B cell (primary cell): Measurements from ENCODE around the gene WWTR1. TPM values are rescaled to one million over a fixed set of nuclear protein-coding genes. Genes with fewer than 3 reads are reported as not detected.

Experiments
- ATAC-seq: fragments of 200-7000 bp; cut with Tn5 transposase; one replicate; pipeline ENCODE4 v1.10.0; 2021; ENCODE audit warnings: low read depth, mild to moderate bottlenecking, moderate number of reproducible peaks, moderate library complexity
- CTCF ChIA-PET: fragments of 350-600 bp; sonication (Branson Sonifier 250); formaldehyde crosslinking; loops from one replicate; lab custom pipeline; 2021; ENCODE audit warnings: antibody characterized with exemption, inconsistent platforms; lab: Charles Lee
- POLR2A ChIA-PET: fragments of 350-600 bp; sonication (Branson Sonifier 250); formaldehyde crosslinking; loops from one replicate; lab custom pipeline; 2021; ENCODE audit warnings: antibody characterized with exemption; lab: Charles Lee
- DNase-seq: peaks from one replicate; pipeline ENCODE4 v3.0.0; 2013
- H2AFZ ChIP-seq: 2 replicates; pipeline ENCODE4 v1.6.1; 2012; ENCODE audit warnings: mild to moderate bottlenecking, low read depth, low read length; ENCODE audit not compliant: insufficient read depth, poor library complexity, severe bottlenecking
- H3K27ac ChIP-seq, 2 donors: 1 replicate in 1 of 2; 2 replicates in 1 of 2; pipeline ENCODE4 v1.5.1; 2012 to 2013; ENCODE audit warnings: low read length in 2 of 2, mild to moderate bottlenecking in 2 of 2, moderate library complexity in 1 of 2
- H3K27me3 ChIP-seq, 4 experiments: fragments of 200-600 bp in 1 of 4; sonication (generic) in 1 of 4; replicated peaks in 1 of 4; 1 replicate in 2 of 4; 2 replicates in 2 of 4; pipeline versions ENCODE4 v1.6.1 to v1.7.0; 2013 to 2016; ENCODE audit warnings: low read length in 3 of 4, mild to moderate bottlenecking in 2 of 4, mixed read lengths in 1 of 4, moderate library complexity in 1 of 4; ENCODE audit not compliant: insufficient read depth in 4 of 4, control insufficient read depth in 3 of 4; ENCODE audit errors: control extremely low read depth in 1 of 4
- H3K36me3 ChIP-seq, 2 experiments: replicated peaks in 1 of 2; 1 replicate in 1 of 2; 2 replicates in 1 of 2; pipeline versions ENCODE4 v1.6.1 to v1.7.1; 2013; ENCODE audit warnings: low read length in 1 of 2; ENCODE audit not compliant: insufficient read depth in 2 of 2, control insufficient read depth in 1 of 2; ENCODE audit errors: control extremely low read depth in 1 of 2, extremely low read depth in 1 of 2
- H3K4me1 ChIP-seq, 2 donors: fragments of 200-600 bp in 1 of 2; sonication (generic) in 1 of 2; 1 replicate in 1 of 2; 2 replicates in 1 of 2; pipeline versions ENCODE4 v1.5.1 to v1.6.1; 2013 to 2017; ENCODE audit warnings: low read length in 2 of 2; ENCODE audit not compliant: control insufficient read depth in 2 of 2, insufficient read depth in 2 of 2
- H3K4me2 ChIP-seq: replicated peaks from 2 replicates; pipeline ENCODE3; 2012; ENCODE audit warnings: mild to moderate bottlenecking, low read depth, low read length; ENCODE audit not compliant: poor library complexity, severe bottlenecking
- H3K4me3 ChIP-seq, 5 experiments: fragments of 200-600 bp in 1 of 5; sonication (generic) in 1 of 5; 1 replicate in 3 of 5; 2 replicates in 2 of 5; pipeline versions ENCODE4 v1.5.1 to v1.7.0; 2011 to 2016; ENCODE audit warnings: low read length in 4 of 5, mild to moderate bottlenecking in 4 of 5, low read depth in 2 of 5, control low read depth in 1 of 5, moderate library complexity in 1 of 5; ENCODE audit not compliant: insufficient read depth in 1 of 5; ENCODE audit errors: control extremely low read depth in 1 of 5, extremely low read depth in 1 of 5
- H3K79me2 ChIP-seq: fragments of 200-600 bp; sonication (generic); one replicate; pipeline ENCODE4 v1.6.0; 2016; ENCODE audit warnings: low read length; ENCODE audit not compliant: control insufficient read depth, insufficient read depth
- H3K9ac ChIP-seq: fragments of 200-600 bp; sonication (generic); 2 replicates; pipeline ENCODE4 v1.6.1; 2017; ENCODE audit warnings: mild to moderate bottlenecking, low read length, moderate library complexity
- H3K9me3 ChIP-seq, 3 donors: one replicate each; pipeline versions ENCODE4 v1.6.1 to v1.7.1; 2013; ENCODE audit warnings: low read length in 2 of 3; ENCODE audit not compliant: control insufficient read depth in 2 of 3, insufficient read depth in 1 of 3; ENCODE audit errors: control extremely low read depth in 1 of 3
- H4K20me1 ChIP-seq: 2 replicates; pipeline ENCODE4 v1.6.0; 2012; ENCODE audit warnings: mild to moderate bottlenecking, low read length; ENCODE audit not compliant: insufficient read depth, control insufficient read depth, poor library complexity, severe bottlenecking
- H3K27ac Mint-ChIP-seq: one replicate; pipeline ENCODE4 v1.8.0; 2021; ENCODE audit warnings: mixed read lengths
- H3K27me3 Mint-ChIP-seq: one replicate; pipeline ENCODE4 v1.8.0; 2021; ENCODE audit warnings: mixed read lengths
- H3K4me1 Mint-ChIP-seq: one replicate; pipeline ENCODE4 v1.8.0; 2021; ENCODE audit warnings: mixed read lengths
- H3K4me3 Mint-ChIP-seq: one replicate; pipeline ENCODE4 v1.8.0; 2021; ENCODE audit warnings: mixed read lengths
- H3K9me3 Mint-ChIP-seq: one replicate; pipeline ENCODE4 v1.8.0; 2022; ENCODE audit warnings: mixed read lengths; ENCODE audit not compliant: insufficient read depth
- EZH2 ChIP-seq: IDR thresholded peaks from 2 replicates; pipeline ENCODE4 v1.6.1; 2012; ENCODE audit warnings: borderline replicate concordance, low read depth, mild to moderate bottlenecking, moderate library complexity, low read length; ENCODE audit not compliant: insufficient read depth, poor library complexity, severe bottlenecking
- WGBS: methylation state at CpG from one replicate; pipeline ENCODE4 v1.1.5; 2013; ENCODE audit warnings: missing lambda C conversion rate; ENCODE audit not compliant: insufficient coverage; 5-methylcytosine and 5-hydroxymethylcytosine counted together
- intact Hi-C: fragments of 100-400 bp; cut with micrococcal nuclease; formaldehyde crosslinking; loops from one replicate; pipeline ENCODE4 v1.10.0; 2022
- polyA plus RNA-seq: library from polyadenylated mRNA; depleted of rRNA; stranded (reverse); fragments of >200 nt; gene quantifications from 2 replicates; pipeline ENCODE4 v1.2.3, GENCODE V29; 2012
- total RNA-seq, 2 donors: library from RNA; stranded (reverse); fragments of 120-200 nt in 1 of 2; gene quantifications; 1 replicate in 1 of 2; 2 replicates in 1 of 2; pipeline versions ENCODE4 v1.2.3 to v1.2.4, GENCODE V29; 2013 to 2022
- TF ChIP-seq, protein P1 (sequence below): fragments of 200-600 bp; IDR thresholded peaks from one replicate; pipeline ENCODE4 v1.8.0; 2022; ENCODE audit warnings: antibody characterized with exemption, mild to moderate bottlenecking

WWTR1 gene
- total and polyA plus RNA-seq, 2 donors (not counting 1 experiment from before 2014, with no cell fraction given), result 0.79 to 2.3 TPM

DNA sequence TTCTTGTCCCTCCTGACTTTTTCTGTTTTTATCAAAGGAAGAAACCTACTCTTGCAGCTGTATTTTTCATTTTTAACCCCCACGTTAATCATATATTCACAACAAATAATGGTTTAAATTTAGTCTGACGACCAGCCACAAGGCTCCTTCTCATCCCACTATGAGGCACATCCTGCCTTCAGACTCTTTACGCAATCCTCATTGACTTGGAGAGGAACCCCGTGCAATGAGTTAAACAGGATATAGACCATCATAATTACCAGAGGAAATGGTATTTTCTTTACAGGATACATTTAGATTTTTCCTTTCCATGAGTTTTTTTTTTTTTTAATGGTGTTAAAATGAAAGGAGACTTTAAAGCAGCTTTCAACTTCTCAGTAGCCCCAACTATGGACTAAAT lies 68.5 kb downstream of the WWTR1 start:
- DNase-seq (no peak), ATAC-seq (no peak)
- Histone ChIP-seq H4K20me1 (no peaks in the 10 kb centered on the region), H3K27me3 (peaks cover 0 to 2% (median 1%) of the 10 kb centered on the region in 4 experiments), H3K79me2 (no peaks in the 10 kb centered on the region), H3K4me3 (no peak overlapping the region), H3K36me3 (no peaks in the 10 kb centered on the region), H3K4me2 (no peak overlapping the region), H3K4me1 (no peaks in the 10 kb centered on the region), H2AFZ (no peak overlapping the region), H3K9ac (no peak overlapping the region), H3K27ac (no peak overlapping the region), H3K9me3 (no peaks in the 10 kb centered on the region)
- WGBS, result 50% methylated on average over 2 of the region's 4 CpGs
- Mint-ChIP-seq H3K4me1 (peaks cover 3% of the 10 kb centered on the region), H3K27ac (no peak overlapping the region), H3K27me3 (peaks cover 7% of the 10 kb centered on the region), H3K9me3 (no peaks in the 10 kb centered on the region), H3K4me3 (no peak overlapping the region)
- TF ChIP-seq EZH2, result no peak
- TF ChIP-seq, protein P1, sequence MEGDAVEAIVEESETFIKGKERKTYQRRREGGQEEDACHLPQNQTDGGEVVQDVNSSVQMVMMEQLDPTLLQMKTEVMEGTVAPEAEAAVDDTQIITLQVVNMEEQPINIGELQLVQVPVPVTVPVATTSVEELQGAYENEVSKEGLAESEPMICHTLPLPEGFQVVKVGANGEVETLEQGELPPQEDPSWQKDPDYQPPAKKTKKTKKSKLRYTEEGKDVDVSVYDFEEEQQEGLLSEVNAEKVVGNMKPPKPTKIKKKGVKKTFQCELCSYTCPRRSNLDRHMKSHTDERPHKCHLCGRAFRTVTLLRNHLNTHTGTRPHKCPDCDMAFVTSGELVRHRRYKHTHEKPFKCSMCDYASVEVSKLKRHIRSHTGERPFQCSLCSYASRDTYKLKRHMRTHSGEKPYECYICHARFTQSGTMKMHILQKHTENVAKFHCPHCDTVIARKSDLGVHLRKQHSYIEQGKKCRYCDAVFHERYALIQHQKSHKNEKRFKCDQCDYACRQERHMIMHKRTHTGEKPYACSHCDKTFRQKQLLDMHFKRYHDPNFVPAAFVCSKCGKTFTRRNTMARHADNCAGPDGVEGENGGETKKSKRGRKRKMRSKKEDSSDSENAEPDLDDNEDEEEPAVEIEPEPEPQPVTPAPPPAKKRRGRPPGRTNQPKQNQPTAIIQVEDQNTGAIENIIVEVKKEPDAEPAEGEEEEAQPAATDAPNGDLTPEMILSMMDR, result no peak
- ChIA-PET POLR2A (no interaction called here), CTCF (no interaction called here)
- intact Hi-C loops, result no loop called here

- no peak overlapping the region for H3K4me2 ChIP-seq
- H2AFZ ChIP-seq, result no peak overlapping the region
- no peak overlapping the region for H3K27ac ChIP-seq
- DNase-seq, result no peak
- no peak for TF ChIP-seq EZH2
- TF ChIP-seq, protein P1, result no peak
- H4K20me1 ChIP-seq, result no peaks in the 10 kb centered on the region
- H3K36me3 ChIP-seq, result no peaks in the 10 kb centered on the region
- no peak overlapping the region for H3K4me3 Mint-ChIP-seq
- intact Hi-C loops, result no loop called here
- H3K27ac Mint-ChIP-seq, result no peak overlapping the region
- no peak overlapping the region for H3K9ac ChIP-seq
- CTCF ChIA-PET, result no interaction called here
- POLR2A ChIA-PET, result no interaction called here
- 93% methylated on average over 3 of the region's 4 CpGs for WGBS
- H3K9me3 ChIP-seq, result no peaks in the 10 kb centered on the region
- ATAC-seq, result no peak
- H3K4me1 Mint-ChIP-seq, result peaks cover 3% of the 10 kb centered on the region
- H3K27me3 ChIP-seq, result peaks cover 0 to 2% (median 1%) of the 10 kb centered on the region in 4 experiments
- H3K4me1 ChIP-seq, result no peaks in the 10 kb centered on the region
- no peaks in the 10 kb centered on the region for H3K79me2 ChIP-seq
- peaks cover 7% of the 10 kb centered on the region for H3K27me3 Mint-ChIP-seq
- H3K4me3 ChIP-seq, result no peak overlapping the region
- H3K9me3 Mint-ChIP-seq, result no peaks in the 10 kb centered on the region
Observed at GRCh38 chr3:149588909-149589308, 68.9 kb downstream of the WWTR1 start.
